HEK293 (cell line): ENCODE data around the gene ARHGAP5.

ENCODE experiments used
- KLF1 ChIP-seq: fragments of 450-650 bp; formaldehyde crosslinking; IDR thresholded peaks from 2 replicates; pipeline ENCODE4 v1.5.1; 2016; ENCODE audit warnings: missing biosample characterization, missing genetic modification characterization
- KLF8 ChIP-seq: fragments of 450-650 bp; formaldehyde crosslinking; IDR thresholded peaks from 2 replicates; pipeline ENCODE4 v1.5.1; 2016; ENCODE audit warnings: missing biosample characterization, missing genetic modification characterization
- MZF1 ChIP-seq: fragments of 450-650 bp; formaldehyde crosslinking; IDR thresholded peaks from 2 replicates; pipeline ENCODE4 v1.5.1; 2017; ENCODE audit warnings: missing biosample characterization, missing genetic modification characterization, borderline replicate concordance
- OSR2 ChIP-seq: fragments of 450-650 bp; formaldehyde crosslinking; IDR thresholded peaks from 2 replicates; pipeline ENCODE4 v1.5.1; 2016; ENCODE audit warnings: missing biosample characterization, missing genetic modification characterization
- OVOL3 ChIP-seq: fragments of 450-650 bp; formaldehyde crosslinking; IDR thresholded peaks from 2 replicates; pipeline ENCODE4 v1.5.1; 2016; ENCODE audit warnings: missing biosample characterization, missing genetic modification characterization
- SCRT2 ChIP-seq: fragments of 450-650 bp; formaldehyde crosslinking; IDR thresholded peaks from 2 replicates; pipeline ENCODE4 v1.5.1; 2016; ENCODE audit warnings: missing biosample characterization, missing genetic modification characterization
- SP2 ChIP-seq: fragments of 450-650 bp; formaldehyde crosslinking; IDR thresholded peaks from 2 replicates; pipeline ENCODE4 v1.5.1; 2016; ENCODE audit warnings: missing biosample characterization, missing genetic modification characterization
- ZBTB48 ChIP-seq: fragments of 450-650 bp; formaldehyde crosslinking; IDR thresholded peaks from 2 replicates; pipeline ENCODE4 v1.5.1; 2016; ENCODE audit warnings: missing biosample characterization, missing genetic modification characterization
- ZNF132 ChIP-seq: fragments of 450-650 bp; formaldehyde crosslinking; IDR thresholded peaks from 2 replicates; pipeline ENCODE4 v1.5.1; 2017; ENCODE audit warnings: missing biosample characterization, missing genetic modification characterization, borderline replicate concordance
- ZNF140 ChIP-seq: fragments of 450-650 bp; formaldehyde crosslinking; IDR thresholded peaks from 2 replicates; pipeline ENCODE4 v1.5.1; 2016; ENCODE audit warnings: missing biosample characterization, missing genetic modification characterization
- ZNF214 ChIP-seq: fragments of 450-650 bp; formaldehyde crosslinking; IDR thresholded peaks from 2 replicates; pipeline ENCODE4 v1.5.1; 2017; ENCODE audit warnings: missing biosample characterization, mild to moderate bottlenecking, missing genetic modification characterization, borderline replicate concordance
- ZNF239 ChIP-seq: fragments of 450-650 bp; formaldehyde crosslinking; IDR thresholded peaks from 2 replicates; pipeline ENCODE4 v1.5.1; 2016; ENCODE audit warnings: missing biosample characterization, missing genetic modification characterization
- ZNF426 ChIP-seq: fragments of 450-650 bp; formaldehyde crosslinking; IDR thresholded peaks from 2 replicates; pipeline ENCODE4 v1.5.1; 2017; ENCODE audit warnings: missing biosample characterization, missing genetic modification characterization, mild to moderate bottlenecking, inconsistent platforms, moderate library complexity
- ZNF521 ChIP-seq: fragments of 450-650 bp; formaldehyde crosslinking; IDR thresholded peaks from 2 replicates; pipeline ENCODE4 v1.5.1; 2017; ENCODE audit warnings: missing biosample characterization, mild to moderate bottlenecking, missing genetic modification characterization
- ZNF560 ChIP-seq: fragments of 450-650 bp; formaldehyde crosslinking; IDR thresholded peaks from 2 replicates; pipeline ENCODE4 v1.5.1; 2017; ENCODE audit warnings: missing biosample characterization, missing genetic modification characterization, borderline replicate concordance
- ZNF600 ChIP-seq: fragments of 450-650 bp; formaldehyde crosslinking; IDR thresholded peaks from 2 replicates; pipeline ENCODE4 v1.5.1; 2016; ENCODE audit warnings: missing biosample characterization, missing genetic modification characterization
- ZNF629 ChIP-seq: fragments of 450-650 bp; formaldehyde crosslinking; IDR thresholded peaks from 2 replicates; pipeline ENCODE4 v1.5.1; 2017; ENCODE audit warnings: missing biosample characterization, missing genetic modification characterization
- ZNF660 ChIP-seq: fragments of 450-650 bp; IDR thresholded peaks from 2 replicates; pipeline ENCODE4 v1.5.1; 2018; ENCODE audit warnings: missing biosample characterization, mild to moderate bottlenecking, missing genetic modification characterization
- ZNF776 ChIP-seq: fragments of 450-650 bp; formaldehyde crosslinking; IDR thresholded peaks from 2 replicates; pipeline ENCODE4 v1.5.0; 2017; ENCODE audit warnings: missing biosample characterization, missing genetic modification characterization, borderline replicate concordance
- ZNF791 ChIP-seq: fragments of 450-650 bp; formaldehyde crosslinking; IDR thresholded peaks from 2 replicates; pipeline ENCODE4 v1.5.1; 2016; ENCODE audit warnings: missing biosample characterization, missing genetic modification characterization
- TF ChIP-seq, protein P1 (sequence below): fragments of 450-650 bp; formaldehyde crosslinking; IDR thresholded peaks from 2 replicates; pipeline ENCODE4 v1.5.1; 2016; ENCODE audit warnings: missing biosample characterization, missing genetic modification characterization
- TF ChIP-seq, protein P2 (sequence below): IDR thresholded peaks from 2 replicates; pipeline ENCODE4 v1.6.1; 2011; ENCODE audit warnings: mild to moderate bottlenecking, low read depth, low read length, borderline replicate concordance
- TF ChIP-seq, protein P3 (sequence below): fragments of 450-650 bp; formaldehyde crosslinking; IDR thresholded peaks from 2 replicates; pipeline ENCODE4 v1.5.1; 2016; ENCODE audit warnings: missing biosample characterization, missing genetic modification characterization
- TF ChIP-seq, protein P4 (sequence below): fragments of 450-650 bp; formaldehyde crosslinking; IDR thresholded peaks from 2 replicates; pipeline ENCODE4 v1.5.1; 2016; ENCODE audit warnings: missing biosample characterization, missing genetic modification characterization, borderline replicate concordance
- TF ChIP-seq, protein P5 (sequence below): fragments of 450-650 bp; formaldehyde crosslinking; IDR thresholded peaks from 2 replicates; pipeline ENCODE4 v1.5.1; 2016; ENCODE audit warnings: missing biosample characterization, missing genetic modification characterization
- TF ChIP-seq, protein P6 (sequence below): fragments of 450-650 bp; formaldehyde crosslinking; IDR thresholded peaks from 2 replicates; pipeline ENCODE4 v1.5.1; 2016; ENCODE audit warnings: missing biosample characterization, missing genetic modification characterization, low read depth
- TF ChIP-seq, protein P7 (sequence below): fragments of 450-650 bp; formaldehyde crosslinking; IDR thresholded peaks from 2 replicates; pipeline ENCODE4 v1.5.1; 2016; ENCODE audit warnings: missing biosample characterization, missing genetic modification characterization

ARHGAP5 gene

DNA sequence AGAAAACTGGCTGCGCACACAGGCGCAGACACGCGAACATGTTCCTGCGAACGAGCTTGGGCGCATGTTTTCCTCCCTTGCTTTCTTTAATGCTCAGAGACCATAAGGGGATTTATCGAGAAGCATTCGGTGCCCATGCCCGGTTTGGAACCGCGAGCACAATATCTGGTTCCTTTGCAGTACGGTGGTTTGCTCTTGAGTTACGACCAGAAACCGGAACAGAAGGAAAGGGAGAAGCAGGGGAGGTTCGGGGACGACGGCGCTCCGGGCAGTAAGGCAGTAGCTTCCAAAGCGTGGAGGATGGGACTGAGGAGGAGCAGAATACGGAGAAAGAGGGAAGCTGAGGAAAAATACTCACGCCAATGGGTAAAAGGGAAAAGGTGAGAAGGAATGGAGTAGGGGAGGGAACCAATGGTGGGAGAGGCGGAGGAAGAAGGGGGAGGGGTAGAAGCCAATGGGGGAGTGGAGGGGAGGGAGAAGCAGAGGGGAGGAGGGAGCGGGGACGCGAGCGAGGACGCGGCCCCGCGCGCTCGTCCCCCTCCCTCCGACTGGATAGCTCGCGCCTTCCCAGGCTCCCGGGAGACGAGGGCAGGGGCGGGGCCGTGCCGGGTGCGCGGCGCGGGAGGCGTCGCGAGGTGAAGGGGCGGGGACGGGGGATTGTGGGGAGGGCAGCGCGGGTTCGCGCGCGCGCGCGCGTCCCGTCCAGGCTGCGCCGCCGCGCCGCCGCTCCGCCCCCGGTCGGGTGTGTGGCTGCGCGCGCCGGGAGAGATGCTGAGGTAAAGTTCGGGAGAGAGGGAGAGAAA is 625 bp upstream of the ARHGAP5 start (continued):
- TF ChIP-seq ZNF426, result no peak
- no peak for TF ChIP-seq ZNF791
- TF ChIP-seq SCRT2 (tag by site-specific recombination), result no peak
- TF ChIP-seq, protein P1, sequence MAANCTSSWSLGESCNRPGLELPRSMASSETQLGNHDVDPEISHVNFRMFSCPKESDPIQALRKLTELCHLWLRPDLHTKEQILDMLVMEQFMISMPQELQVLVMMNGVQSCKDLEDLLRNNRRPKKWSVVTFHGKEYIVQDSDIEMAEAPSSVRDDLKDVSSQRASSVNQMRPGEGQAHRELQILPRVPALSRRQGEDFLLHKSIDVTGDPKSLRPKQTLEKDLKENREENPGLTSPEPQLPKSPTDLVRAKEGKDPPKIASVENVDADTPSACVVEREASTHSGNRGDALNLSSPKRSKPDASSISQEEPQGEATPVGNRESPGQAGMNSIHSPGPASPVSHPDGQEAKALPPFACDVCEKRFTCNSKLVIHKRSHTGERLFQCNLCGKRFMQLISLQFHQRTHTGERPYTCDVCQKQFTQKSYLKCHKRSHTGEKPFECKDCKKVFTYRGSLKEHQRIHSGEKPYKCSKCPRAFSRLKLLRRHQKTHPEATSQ, result no peak
- TF ChIP-seq, protein P2, sequence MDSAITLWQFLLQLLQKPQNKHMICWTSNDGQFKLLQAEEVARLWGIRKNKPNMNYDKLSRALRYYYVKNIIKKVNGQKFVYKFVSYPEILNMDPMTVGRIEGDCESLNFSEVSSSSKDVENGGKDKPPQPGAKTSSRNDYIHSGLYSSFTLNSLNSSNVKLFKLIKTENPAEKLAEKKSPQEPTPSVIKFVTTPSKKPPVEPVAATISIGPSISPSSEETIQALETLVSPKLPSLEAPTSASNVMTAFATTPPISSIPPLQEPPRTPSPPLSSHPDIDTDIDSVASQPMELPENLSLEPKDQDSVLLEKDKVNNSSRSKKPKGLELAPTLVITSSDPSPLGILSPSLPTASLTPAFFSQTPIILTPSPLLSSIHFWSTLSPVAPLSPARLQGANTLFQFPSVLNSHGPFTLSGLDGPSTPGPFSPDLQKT, result no peak
- no peak for TF ChIP-seq ZNF214 (tag by site-specific recombination)
- TF ChIP-seq ZNF600 (tag by site-specific recombination), result peak; percentile 100
- TF ChIP-seq ZNF521 (tag by site-specific recombination), result no peak
- TF ChIP-seq ZNF239 (tag by site-specific recombination), result peak; percentile 61; the same call in 1 of the 2 replicates
- TF ChIP-seq KLF1, result peak; percentile 32; the same call in 1 of the 2 replicates
- TF ChIP-seq ZNF629 (tag by site-specific recombination), result peak; percentile 78
- TF ChIP-seq, protein P3, sequence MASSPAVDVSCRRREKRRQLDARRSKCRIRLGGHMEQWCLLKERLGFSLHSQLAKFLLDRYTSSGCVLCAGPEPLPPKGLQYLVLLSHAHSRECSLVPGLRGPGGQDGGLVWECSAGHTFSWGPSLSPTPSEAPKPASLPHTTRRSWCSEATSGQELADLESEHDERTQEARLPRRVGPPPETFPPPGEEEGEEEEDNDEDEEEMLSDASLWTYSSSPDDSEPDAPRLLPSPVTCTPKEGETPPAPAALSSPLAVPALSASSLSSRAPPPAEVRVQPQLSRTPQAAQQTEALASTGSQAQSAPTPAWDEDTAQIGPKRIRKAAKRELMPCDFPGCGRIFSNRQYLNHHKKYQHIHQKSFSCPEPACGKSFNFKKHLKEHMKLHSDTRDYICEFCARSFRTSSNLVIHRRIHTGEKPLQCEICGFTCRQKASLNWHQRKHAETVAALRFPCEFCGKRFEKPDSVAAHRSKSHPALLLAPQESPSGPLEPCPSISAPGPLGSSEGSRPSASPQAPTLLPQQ (tag by site-specific recombination), result peak; percentile 79
- TF ChIP-seq MZF1, result peak; percentile 93
- TF ChIP-seq OSR2, result peak; percentile 83
- no peak for TF ChIP-seq ZNF140 (tag by site-specific recombination)
- TF ChIP-seq, protein P4, sequence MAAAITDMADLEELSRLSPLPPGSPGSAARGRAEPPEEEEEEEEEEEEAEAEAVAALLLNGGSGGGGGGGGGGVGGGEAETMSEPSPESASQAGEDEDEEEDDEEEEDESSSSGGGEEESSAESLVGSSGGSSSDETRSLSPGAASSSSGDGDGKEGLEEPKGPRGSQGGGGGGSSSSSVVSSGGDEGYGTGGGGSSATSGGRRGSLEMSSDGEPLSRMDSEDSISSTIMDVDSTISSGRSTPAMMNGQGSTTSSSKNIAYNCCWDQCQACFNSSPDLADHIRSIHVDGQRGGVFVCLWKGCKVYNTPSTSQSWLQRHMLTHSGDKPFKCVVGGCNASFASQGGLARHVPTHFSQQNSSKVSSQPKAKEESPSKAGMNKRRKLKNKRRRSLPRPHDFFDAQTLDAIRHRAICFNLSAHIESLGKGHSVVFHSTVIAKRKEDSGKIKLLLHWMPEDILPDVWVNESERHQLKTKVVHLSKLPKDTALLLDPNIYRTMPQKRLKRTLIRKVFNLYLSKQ, result no peak
- no peak for TF ChIP-seq ZNF132 (tag by site-specific recombination)
- TF ChIP-seq, protein P5, sequence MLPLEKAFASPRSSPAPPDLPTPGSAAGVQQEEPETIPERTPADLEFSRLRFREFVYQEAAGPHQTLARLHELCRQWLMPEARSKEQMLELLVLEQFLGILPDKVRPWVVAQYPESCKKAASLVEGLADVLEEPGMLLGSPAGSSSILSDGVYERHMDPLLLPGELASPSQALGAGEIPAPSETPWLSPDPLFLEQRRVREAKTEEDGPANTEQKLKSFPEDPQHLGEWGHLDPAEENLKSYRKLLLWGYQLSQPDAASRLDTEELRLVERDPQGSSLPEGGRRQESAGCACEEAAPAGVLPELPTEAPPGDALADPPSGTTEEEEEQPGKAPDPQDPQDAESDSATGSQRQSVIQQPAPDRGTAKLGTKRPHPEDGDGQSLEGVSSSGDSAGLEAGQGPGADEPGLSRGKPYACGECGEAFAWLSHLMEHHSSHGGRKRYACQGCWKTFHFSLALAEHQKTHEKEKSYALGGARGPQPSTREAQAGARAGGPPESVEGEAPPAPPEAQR (tag by site-specific recombination), result no peak
- no peak for TF ChIP-seq ZBTB48 (tag by site-specific recombination)
- no peak for TF ChIP-seq ZNF560 (tag by site-specific recombination)
- no peak for TF ChIP-seq ZNF660 (tag by site-specific recombination)
- peak; percentile 85 for TF ChIP-seq SP2 (tag by site-specific recombination)
- TF ChIP-seq, protein P6, sequence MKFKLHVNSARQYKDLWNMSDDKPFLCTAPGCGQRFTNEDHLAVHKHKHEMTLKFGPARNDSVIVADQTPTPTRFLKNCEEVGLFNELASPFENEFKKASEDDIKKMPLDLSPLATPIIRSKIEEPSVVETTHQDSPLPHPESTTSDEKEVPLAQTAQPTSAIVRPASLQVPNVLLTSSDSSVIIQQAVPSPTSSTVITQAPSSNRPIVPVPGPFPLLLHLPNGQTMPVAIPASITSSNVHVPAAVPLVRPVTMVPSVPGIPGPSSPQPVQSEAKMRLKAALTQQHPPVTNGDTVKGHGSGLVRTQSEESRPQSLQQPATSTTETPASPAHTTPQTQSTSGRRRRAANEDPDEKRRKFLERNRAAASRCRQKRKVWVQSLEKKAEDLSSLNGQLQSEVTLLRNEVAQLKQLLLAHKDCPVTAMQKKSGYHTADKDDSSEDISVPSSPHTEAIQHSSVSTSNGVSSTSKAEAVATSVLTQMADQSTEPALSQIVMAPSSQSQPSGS (tag by site-specific recombination), result no peak
- TF ChIP-seq, protein P7, sequence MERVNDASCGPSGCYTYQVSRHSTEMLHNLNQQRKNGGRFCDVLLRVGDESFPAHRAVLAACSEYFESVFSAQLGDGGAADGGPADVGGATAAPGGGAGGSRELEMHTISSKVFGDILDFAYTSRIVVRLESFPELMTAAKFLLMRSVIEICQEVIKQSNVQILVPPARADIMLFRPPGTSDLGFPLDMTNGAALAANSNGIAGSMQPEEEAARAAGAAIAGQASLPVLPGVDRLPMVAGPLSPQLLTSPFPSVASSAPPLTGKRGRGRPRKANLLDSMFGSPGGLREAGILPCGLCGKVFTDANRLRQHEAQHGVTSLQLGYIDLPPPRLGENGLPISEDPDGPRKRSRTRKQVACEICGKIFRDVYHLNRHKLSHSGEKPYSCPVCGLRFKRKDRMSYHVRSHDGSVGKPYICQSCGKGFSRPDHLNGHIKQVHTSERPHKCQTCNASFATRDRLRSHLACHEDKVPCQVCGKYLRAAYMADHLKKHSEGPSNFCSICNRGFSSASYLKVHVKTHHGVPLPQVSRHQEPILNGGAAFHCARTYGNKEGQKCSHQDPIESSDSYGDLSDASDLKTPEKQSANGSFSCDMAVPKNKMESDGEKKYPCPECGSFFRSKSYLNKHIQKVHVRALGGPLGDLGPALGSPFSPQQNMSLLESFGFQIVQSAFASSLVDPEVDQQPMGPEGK, result peak; percentile 98
- TF ChIP-seq KLF8 (tag by site-specific recombination), result peak; percentile 90
- TF ChIP-seq ZNF776 (tag by site-specific recombination), result no peak
- no peak for TF ChIP-seq OVOL3 (tag by site-specific recombination)
